GM12878 (cell line): ENCODE data around the gene VNN1. TPM values are rescaled to one million over a fixed set of nuclear protein-coding genes. Genes with fewer than 3 reads are reported as not detected.

ENCODE experiments used
- ATF7 ChIP-seq: fragments of 450-650 bp; IDR thresholded peaks from 2 replicates; pipeline ENCODE4 v1.6.1; 2016; ENCODE audit warnings: low read depth, mild to moderate bottlenecking
- DPF2 ChIP-seq: fragments of 450-650 bp; IDR thresholded peaks from 2 replicates; pipeline ENCODE4 v1.6.1; 2017; ENCODE audit warnings: mild to moderate bottlenecking
- EP300 ChIP-seq, 2 experiments: fragments of 150-350 bp in 1 of 2; IDR thresholded peaks; 2 replicates each; pipeline ENCODE4 v1.6.1; 2011 to 2012; ENCODE audit warnings: low read depth in 2 of 2, low read length in 2 of 2, borderline replicate concordance in 1 of 2, improper control_type of control experiment in 1 of 2, inconsistent platforms in 1 of 2; ENCODE audit not compliant: control insufficient read depth in 1 of 2
- ETV6 ChIP-seq, 2 experiments: fragments of 450-650 bp in 1 of 2; IDR thresholded peaks in 1 of 2; conservative IDR thresholded peaks in 1 of 2; 2 replicates each; pipeline ENCODE4 v1.6.1; 2014; ENCODE audit warnings: antibody characterized with exemption in 1 of 2, borderline replicate concordance in 1 of 2, low read depth in 1 of 2, mild to moderate bottlenecking in 1 of 2, moderate library complexity in 1 of 2
- FOXM1 ChIP-seq: IDR thresholded peaks from 2 replicates; pipeline ENCODE4 v1.6.1; 2012; ENCODE audit warnings: low read depth, mild to moderate bottlenecking, inconsistent platforms, low read length, moderate library complexity
- JUNB ChIP-seq: IDR thresholded peaks from 2 replicates; pipeline ENCODE4 v1.6.1; 2016; ENCODE audit warnings: antibody characterized with exemption, mild to moderate bottlenecking
- MLLT1 ChIP-seq: fragments of 450-650 bp; IDR thresholded peaks from 2 replicates; pipeline ENCODE4 v1.6.1; 2016; ENCODE audit warnings: mild to moderate bottlenecking
- TARDBP ChIP-seq: IDR thresholded peaks from 2 replicates; pipeline ENCODE4 v1.6.1; 2016; ENCODE audit warnings: borderline replicate concordance
- ZNF384 ChIP-seq: IDR thresholded peaks from 2 replicates; pipeline ENCODE4 v1.6.1; 2012; ENCODE audit warnings: low read depth, mild to moderate bottlenecking, low read length, improper control_type of control experiment, borderline replicate concordance
- polyA plus RNA-seq, 11 experiments: library from polyadenylated mRNA; depleted of rRNA in 4 of 11; unstranded in 6 of 11; stranded (reverse) in 5 of 11; fragments of >200 nt; fragmentation: Nextera tagmentation in 4 of 11; fragmentation: Illumina TruSeq in 1 of 11; extraction: Ambion mirVana in 4 of 11; extraction: Trizol in 1 of 11; gene quantifications; 1 replicate in 1 of 11; 2 replicates in 10 of 11; pipeline versions ENCODE4 v1.2.1 to v1.2.3, GENCODE V29; 2011 to 2016; ENCODE audit warnings: inconsistent platforms in 2 of 11, missing spikeins in 2 of 11, low read depth in 1 of 11
- total RNA-seq, 4 experiments: library from RNA; depleted of rRNA in 3 of 4; stranded (reverse); fragments of >200 nt in 3 of 4; fragmentation: Illumina TruSeq in 1 of 4; extraction: Trizol in 1 of 4; gene quantifications; 2 replicates each; pipeline versions ENCODE4 v1.2.1 to v1.2.3, GENCODE V29; 2013 to 2021
- TF ChIP-seq, protein P1 (sequence below): fragments of 450-650 bp; IDR thresholded peaks from 2 replicates; pipeline ENCODE4 v1.6.1; 2017; ENCODE audit warnings: low read depth, mild to moderate bottlenecking, moderate library complexity

The VNN1 gene
- total and polyA plus RNA-seq, 10 of the 15 experiments (the other 5 are each of a cell fraction or from before 2014, with no cell fraction given): not detected

- TF ChIP-seq MLLT1: 0 out of 2 replicates have a peak, but pooled peaks have one; percentile 14
- peak; percentile 75 for TF ChIP-seq DPF2
- peak in 1 of 2 experiments; percentile 11; a peak in 1 of 4 replicates for TF ChIP-seq ETV6 (conservative IDR thresholded peaks at IDR 0.05 in 1 of 2, IDR thresholded peaks at IDR 0.05 in 1 of 2; ENCODE audit: borderline replicate concordance in 1 of 2, low read depth in 1 of 2)
- peak; percentile 44 to 47; a peak in 2 of 4 replicates for TF ChIP-seq EP300 (IDR thresholded peaks at IDR 0.05; ENCODE audit: borderline replicate concordance in 1 of 2, control insufficient read depth in 1 of 2, low read depth in 2 of 2, low read length in 2 of 2)
- peak; percentile 85 for TF ChIP-seq JUNB
- TF ChIP-seq FOXM1: peak; percentile 44; the same call in 1 of the 2 replicates
- peak; percentile 33; the same call in 1 of the 2 replicates for TF ChIP-seq ATF7
- no peak for TF ChIP-seq TARDBP
- TF ChIP-seq ZNF384: peak; percentile 24; the same call in 1 of the 2 replicates
- TF ChIP-seq, protein P1, sequence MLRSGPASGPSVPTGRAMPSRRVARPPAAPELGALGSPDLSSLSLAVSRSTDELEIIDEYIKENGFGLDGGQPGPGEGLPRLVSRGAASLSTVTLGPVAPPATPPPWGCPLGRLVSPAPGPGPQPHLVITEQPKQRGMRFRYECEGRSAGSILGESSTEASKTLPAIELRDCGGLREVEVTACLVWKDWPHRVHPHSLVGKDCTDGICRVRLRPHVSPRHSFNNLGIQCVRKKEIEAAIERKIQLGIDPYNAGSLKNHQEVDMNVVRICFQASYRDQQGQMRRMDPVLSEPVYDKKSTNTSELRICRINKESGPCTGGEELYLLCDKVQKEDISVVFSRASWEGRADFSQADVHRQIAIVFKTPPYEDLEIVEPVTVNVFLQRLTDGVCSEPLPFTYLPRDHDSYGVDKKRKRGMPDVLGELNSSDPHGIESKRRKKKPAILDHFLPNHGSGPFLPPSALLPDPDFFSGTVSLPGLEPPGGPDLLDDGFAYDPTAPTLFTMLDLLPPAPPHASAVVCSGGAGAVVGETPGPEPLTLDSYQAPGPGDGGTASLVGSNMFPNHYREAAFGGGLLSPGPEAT: peak; percentile 56; the same call in 1 of the 2 replicates
Observed at GRCh38 chr6:132750455-132751248, 36.8 kb upstream of the VNN1 start (continued).
